Tibial nerve (tissue), 4 donors: ENCODE measurements around the gene DNAJC7. TPM values are rescaled to one million over a fixed set of nuclear protein-coding genes. Genes with fewer than 3 reads are reported as not detected.
A peak's percentile ranks its signal among the peaks of the same experiment; 100 is the strongest.
"Not testable (repeated sequence)": the region's sequence is repeated elsewhere in the genome, so short reads cannot be mapped to it uniquely, and the experiment has no call there.

Source experiments
- DNase-seq, 2 donors: peaks; one replicate each; pipeline ENCODE4 v3.0.0-alpha.2; 2019; ENCODE audit warnings: low spot score in 2 of 2
- H3K27ac ChIP-seq, 4 donors: fragments of 200-600 bp; sonication (generic) in 3 of 4; one replicate each; pipeline ENCODE4 v1.5.1; 2017 to 2019; ENCODE audit warnings: mild to moderate bottlenecking in 1 of 4
- H3K27me3 ChIP-seq, 2 donors: fragments of 200-600 bp; sonication (generic) in 1 of 2; one replicate each; pipeline versions ENCODE4 v1.5.1 to v1.6.0; 2017 to 2019
- H3K36me3 ChIP-seq, 3 donors: fragments of 200-600 bp; sonication (generic); one replicate each; pipeline ENCODE4 v1.5.1; 2018 to 2019
- H3K4me1 ChIP-seq, 4 donors: fragments of 200-600 bp; sonication (generic) in 3 of 4; one replicate each; pipeline ENCODE4 v1.5.1; 2017 to 2019
- H3K4me3 ChIP-seq, 4 donors: fragments of 200-600 bp; sonication (generic) in 3 of 4; one replicate each; pipeline ENCODE4 v1.5.1; 2017 to 2019; ENCODE audit warnings: mild to moderate bottlenecking in 1 of 4, moderate library complexity in 1 of 4
- H3K9me3 ChIP-seq, 4 donors: fragments of 200-600 bp; sonication (generic) in 3 of 4; one replicate each; pipeline ENCODE4 v1.5.1; 2017 to 2019
- CTCF ChIP-seq, 5 experiments: fragments of 200-600 bp in 3 of 5; fragments of 450-650 bp in 2 of 5; sonication (generic) in 3 of 5; IDR thresholded peaks; one replicate each; pipeline ENCODE4 v1.5.1; 2016 to 2019; ENCODE audit warnings: antibody characterized with exemption in 5 of 5, mild to moderate bottlenecking in 3 of 5, moderate library complexity in 2 of 5
- EP300 ChIP-seq, 2 donors: sonication (generic); formaldehyde crosslinking; IDR thresholded peaks; one replicate each; pipeline ENCODE4 v1.6.1; 2017; ENCODE audit warnings: antibody characterized with exemption in 2 of 2, mild to moderate bottlenecking in 1 of 2
- POLR2A ChIP-seq, 2 donors: fragments of 450-650 bp; IDR thresholded peaks; one replicate each; pipeline ENCODE4 v1.6.1; 2017; ENCODE audit warnings: antibody characterized with exemption in 2 of 2, mild to moderate bottlenecking in 2 of 2, moderate library complexity in 2 of 2
- WGBS, 2 donors: methylation state at CpG; one replicate each; pipeline ENCODE4 v1.1.5; 2018; 5-methylcytosine and 5-hydroxymethylcytosine counted together
- total RNA-seq, 4 donors: library from RNA; depleted of rRNA; stranded (reverse); fragments of >200 nt; gene quantifications; one replicate each; pipeline ENCODE4 v1.1.0, GENCODE V29; 2016

Gene DNAJC7
- total RNA-seq, 4 donors from 2014 or later = 56.6 to 90.2 (median 71.8) TPM

GRCh38 chr17:42025936-42026335, 8.7 kb upstream of the DNAJC7 start:
- Histone ChIP-seq H3K4me3 (no peak overlapping the region), H3K9me3 (no peaks in the 10 kb centered on the region), H3K27ac (peak overlapping the region in 1 of 4 donors; percentile 10), H3K36me3 (peaks cover 0 to 34% (median 14%) of the 10 kb centered on the region in 3 donors), H3K4me1 (peaks cover 4 to 59% (median 21%) of the 10 kb centered on the region in 4 donors), H3K27me3 (no peaks in the 10 kb centered on the region)
- no peak for TF ChIP-seq POLR2A (IDR thresholded peaks at IDR 0.05)
- no peak for TF ChIP-seq EP300 (IDR thresholded peaks at IDR 0.05)
- TF ChIP-seq CTCF (IDR thresholded peaks at IDR 0.05) = no peak
- no peak for DNase-seq
- WGBS, 2 donors = 89 to 97% methylated on average over 3 of the region's 3 CpGs

- no peaks in the 10 kb centered on the region for H3K27me3 ChIP-seq
- peaks cover 4 to 65% (median 27%) of the 10 kb centered on the region in 4 donors for H3K4me1 ChIP-seq
- no peak overlapping the region for H3K4me3 ChIP-seq
- no peaks in the 10 kb centered on the region for H3K9me3 ChIP-seq
- H3K27ac ChIP-seq = peak overlapping the region in 3 of 4 donors; percentile 53 to 80 (median 76)
- peaks cover 0 to 34% (median 14%) of the 10 kb centered on the region in 3 donors for H3K36me3 ChIP-seq
- TF ChIP-seq CTCF (IDR thresholded peaks at IDR 0.05) (no peak), EP300 (IDR thresholded peaks at IDR 0.05) (no peak), POLR2A (IDR thresholded peaks at IDR 0.05) (no peak)
- DNase-seq = no peak
- WGBS, 2 donors = 63 to 71% methylated on average over 8 of the region's 8 CpGs
These were observed 7.9 kb upstream of the DNAJC7 start for GRCh38 chr17:42025191-42025579.

GRCh38 chr17:42023524-42024349, 6.5 kb upstream of the DNAJC7 start:
- peak overlapping the region in 3 of 4 donors; percentile 53 to 80 (median 76) for H3K27ac ChIP-seq
- H3K4me3 ChIP-seq = no peak overlapping the region
- no peaks in the 10 kb centered on the region for H3K9me3 ChIP-seq
- H3K4me1 ChIP-seq = peaks cover 4 to 71% (median 29%) of the 10 kb centered on the region in 4 donors
- peaks cover 0 to 32% (median 14%) of the 10 kb centered on the region in 3 donors for H3K36me3 ChIP-seq
- TF ChIP-seq EP300 (IDR thresholded peaks at IDR 0.05) (no peak), POLR2A (IDR thresholded peaks at IDR 0.05) (no peak), CTCF (IDR thresholded peaks at IDR 0.05) (no peak)
- peak in 1 of 2 donors; percentile 10 for DNase-seq
- WGBS, 2 donors = 77 to 86% methylated on average over 15 of the region's 15 CpGs
- H3K27me3 ChIP-seq = no peaks in the 10 kb centered on the region

- H3K27me3 ChIP-seq, H3K9me3 ChIP-seq, DNase-seq: not testable (repeated sequence)
- Histone ChIP-seq H3K36me3 (peaks cover 0 to 29% (median 14%) of the 10 kb centered on the region in 3 donors), H3K4me1 (peaks cover 4 to 72% (median 36%) of the 10 kb centered on the region in 4 donors), H3K27ac (peak overlapping the region in 1 of 4 donors; percentile 93), H3K4me3 (peak overlapping the region; percentile 74 to 99 (median 88))
- WGBS, 2 donors = 71 to 83% methylated on average over 8 of the region's 8 CpGs
These were observed 3.6 kb upstream of the DNAJC7 start for GRCh38 chr17:42020845-42021244.

GRCh38 chr17:42019509-42020404, 2.5 kb upstream of the DNAJC7 start, which contains the start of gene NKIRAS2:
Gene NKIRAS2, plus strand, starts transcription at chr17:42020090. Its CDS starts 1,488 bp downstream, at chr17:42021578.
- 11 to 23% methylated on average over 16 to 31 of the region's 49 CpGs for WGBS, 2 donors
- TF ChIP-seq EP300 (IDR thresholded peaks at IDR 0.05) (peak; percentile 70 to 82), POLR2A (IDR thresholded peaks at IDR 0.05) (peak; percentile 14 to 63), CTCF (IDR thresholded peaks at IDR 0.05) (peak; percentile 93 to 98 (median 96))
- H3K36me3 ChIP-seq = peaks cover 0 to 29% (median 14%) of the 10 kb centered on the region in 3 donors

More at GRCh38 chr17:42019509-42020404, 2.5 kb upstream of the DNAJC7 start, which contains the start of gene NKIRAS2:
- Histone ChIP-seq H3K27ac (peak within 1 kb of the TSS; percentile 63 to 93 (median 90)), H3K9me3 (no peaks in the 10 kb centered on the region), H3K27me3 (no peaks in the 10 kb centered on the region), H3K4me1 (peaks cover 4 to 72% (median 40%) of the 10 kb centered on the region in 4 donors), H3K4me3 (peak within 1 kb of the TSS; percentile 74 to 99 (median 88))
- peak; percentile 83 to 87 for DNase-seq
